ENCODE results near the gene PRAF2.

Gene PRAF2

DNA sequence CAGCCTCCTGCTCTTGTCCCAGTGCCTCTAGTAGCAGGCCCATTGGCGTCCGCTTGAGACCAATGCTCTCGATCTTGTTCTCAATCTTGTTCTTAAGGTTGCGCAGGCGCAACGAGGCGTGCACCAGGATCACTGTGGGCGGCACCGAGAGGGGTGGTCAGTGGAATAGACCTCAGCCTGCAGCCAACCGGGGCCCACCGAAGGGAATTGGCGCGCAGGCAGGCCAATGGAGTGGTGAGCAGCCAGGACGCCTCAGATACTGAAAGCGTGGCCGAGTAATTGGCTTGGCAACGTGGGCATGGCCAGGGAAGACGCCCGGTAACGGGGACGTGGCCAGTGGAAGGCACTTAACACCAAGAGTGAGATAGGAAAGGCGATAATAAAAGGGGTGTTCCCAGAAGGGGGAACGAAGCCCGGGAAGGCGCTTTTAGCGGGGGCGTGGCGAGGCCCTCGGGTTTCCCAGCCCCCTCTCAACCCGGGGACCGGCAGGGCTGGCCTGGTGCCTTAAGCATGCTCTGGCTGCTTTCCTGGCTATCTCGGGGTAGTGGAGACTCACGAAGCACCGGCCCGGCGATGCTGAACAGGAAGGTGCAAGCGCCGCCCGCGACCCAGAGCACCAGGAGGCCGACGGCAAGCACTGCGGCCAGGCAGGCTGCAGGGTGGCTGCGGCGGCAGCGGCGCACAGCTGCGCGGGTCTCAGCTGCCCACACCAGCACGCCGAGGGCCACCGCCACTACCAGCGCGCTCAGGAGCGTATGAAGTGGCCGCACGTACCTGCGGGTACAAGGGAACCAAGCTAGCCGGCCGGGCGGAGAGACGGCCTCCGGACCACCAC, 1.7 kb downstream of the PRAF2 start:
- DNase-seq = no peak

DNA sequence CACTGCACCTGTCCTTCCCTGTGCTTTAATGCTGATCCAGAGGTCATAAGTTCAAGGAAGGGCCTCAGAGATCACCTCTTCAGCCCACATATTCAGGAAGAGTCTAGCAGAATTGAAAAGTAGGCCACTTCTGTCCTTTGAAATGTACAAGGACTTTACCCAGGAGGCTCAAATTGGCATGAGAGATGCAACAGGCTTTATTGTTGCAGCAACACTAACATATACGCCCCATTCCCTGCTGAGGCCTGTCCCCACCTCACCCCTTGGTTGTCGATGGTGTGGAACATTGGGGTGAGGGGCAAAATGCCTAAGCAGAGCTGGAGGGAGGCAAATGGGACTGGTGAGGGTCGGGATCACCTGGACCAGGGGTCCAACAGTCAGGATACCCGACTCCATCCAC, 2.8 kb downstream of the PRAF2 start:
- DNase-seq = no peak

DNA sequence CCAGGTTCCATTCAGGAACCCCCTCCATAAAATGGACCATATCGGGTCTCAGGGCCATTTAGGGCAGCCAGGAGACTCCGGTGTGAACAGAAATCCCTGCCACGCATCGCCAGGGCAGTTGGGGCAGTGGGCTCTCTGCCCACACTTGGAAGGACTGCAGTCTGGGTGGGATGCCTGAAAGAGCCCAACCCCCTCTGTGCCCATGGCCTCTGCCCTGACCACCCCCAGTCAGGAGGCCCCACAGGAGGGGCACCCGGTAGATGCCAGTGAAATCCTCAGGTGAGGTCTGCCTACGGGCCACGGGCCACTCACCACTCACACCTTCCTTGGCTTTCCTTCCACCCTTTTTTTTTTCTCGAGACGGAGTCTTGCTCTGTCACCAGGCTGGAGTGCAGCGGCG, 4.8 kb downstream of the PRAF2 start:
- no peak for DNase-seq

DNA sequence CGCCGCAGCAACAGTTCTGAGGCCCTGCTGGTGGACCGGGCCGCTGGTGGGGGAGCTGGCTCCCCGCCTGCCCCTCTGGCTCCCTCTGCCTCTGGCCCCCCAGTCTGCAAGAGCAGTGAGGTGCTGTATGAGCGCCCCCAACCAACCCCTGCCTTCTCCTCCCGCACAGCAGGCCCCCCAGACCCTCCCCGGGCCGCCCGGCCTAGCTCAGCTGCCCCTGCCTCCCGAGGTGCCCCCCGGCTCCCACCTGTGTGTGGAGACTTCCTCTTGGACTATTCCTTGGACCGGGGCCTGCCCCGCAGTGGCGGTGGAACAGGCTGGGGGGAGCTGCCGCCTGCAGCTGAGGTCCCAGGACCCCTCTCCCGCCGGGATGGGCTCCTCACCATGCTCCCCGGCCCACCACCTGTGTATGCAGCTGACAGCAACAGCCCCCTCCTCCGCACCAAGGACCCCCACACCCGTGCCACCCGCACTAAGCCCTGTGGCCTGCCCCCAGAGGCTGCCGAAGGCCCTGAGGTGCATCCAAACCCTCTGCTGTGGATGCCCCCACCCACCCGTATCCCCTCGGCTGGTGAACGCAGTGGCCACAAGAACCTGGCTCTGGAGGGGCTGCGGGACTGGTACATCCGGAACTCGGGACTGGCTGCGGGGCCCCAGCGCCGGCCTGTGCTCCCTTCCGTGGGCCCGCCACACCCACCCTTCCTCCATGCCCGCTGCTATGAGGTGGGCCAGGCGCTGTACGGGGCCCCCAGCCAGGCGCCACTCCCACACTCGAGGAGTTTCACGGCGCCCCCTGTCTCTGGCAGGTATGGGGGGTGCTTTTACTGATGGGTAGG, 6.3 kb downstream of the PRAF2 start:
- DNase-seq = no peak

DNA sequence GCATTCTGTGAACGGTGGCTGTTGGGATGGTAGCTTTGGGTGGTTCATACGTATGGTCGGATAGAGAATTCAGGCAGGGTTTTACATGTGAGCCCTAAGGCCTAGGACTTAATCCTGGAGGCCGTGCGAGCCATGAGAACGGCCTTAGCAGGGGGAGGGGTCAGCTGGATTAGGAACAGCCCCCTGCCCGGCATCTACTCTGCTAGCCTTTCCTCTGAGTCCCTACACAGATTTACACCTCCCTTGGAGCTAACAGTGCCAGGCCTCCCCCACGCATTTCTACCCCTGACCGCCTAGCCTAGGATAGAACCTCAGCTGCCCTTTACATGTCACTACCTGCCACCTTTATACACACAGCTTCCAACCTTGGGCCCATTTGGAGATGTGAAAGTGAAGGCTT, 7.1 kb downstream of the PRAF2 start:
- no peak for DNase-seq

DNA sequence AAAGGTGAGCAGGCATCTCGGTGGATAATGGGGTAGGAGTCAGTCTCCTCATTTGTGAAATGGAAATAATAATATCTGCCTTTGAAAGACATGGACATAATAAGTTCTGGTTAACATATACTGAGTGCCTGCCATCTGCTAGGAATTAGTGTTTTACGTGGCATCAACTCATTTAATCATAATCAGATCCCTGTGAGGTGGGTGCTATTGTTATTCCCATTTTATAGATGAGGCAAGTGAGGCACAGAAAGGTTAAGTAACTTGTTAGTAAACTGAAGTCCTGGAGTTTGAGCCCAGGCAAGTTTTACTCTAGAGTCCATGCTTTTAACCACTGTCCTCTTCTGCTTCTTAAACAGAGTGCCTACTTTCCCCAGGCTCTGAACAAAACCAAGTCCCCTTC, 7.5 kb downstream of the PRAF2 start:
- DNase-seq = no peak

DNA sequence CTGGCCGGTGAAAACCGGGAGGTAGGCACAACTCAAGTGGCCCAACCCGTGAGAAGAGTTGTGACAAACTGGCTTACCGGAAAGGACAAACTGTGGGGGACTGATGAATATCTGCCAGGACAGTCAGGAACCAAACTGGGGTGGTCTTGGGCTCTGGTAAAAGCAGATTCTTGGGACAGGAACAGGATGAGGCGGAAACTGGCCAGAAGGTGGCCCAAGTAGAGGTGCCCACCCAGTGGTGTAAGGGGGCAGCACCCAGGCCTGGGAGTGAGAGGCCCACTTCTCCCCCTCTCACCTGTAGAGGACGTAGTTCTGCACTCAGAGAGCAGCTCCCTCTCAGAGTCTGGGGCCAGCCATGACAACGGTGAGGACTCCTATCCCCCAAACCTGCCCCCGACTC, 9.1 kb downstream of the PRAF2 start:
- no peak for DNase-seq

DNA sequence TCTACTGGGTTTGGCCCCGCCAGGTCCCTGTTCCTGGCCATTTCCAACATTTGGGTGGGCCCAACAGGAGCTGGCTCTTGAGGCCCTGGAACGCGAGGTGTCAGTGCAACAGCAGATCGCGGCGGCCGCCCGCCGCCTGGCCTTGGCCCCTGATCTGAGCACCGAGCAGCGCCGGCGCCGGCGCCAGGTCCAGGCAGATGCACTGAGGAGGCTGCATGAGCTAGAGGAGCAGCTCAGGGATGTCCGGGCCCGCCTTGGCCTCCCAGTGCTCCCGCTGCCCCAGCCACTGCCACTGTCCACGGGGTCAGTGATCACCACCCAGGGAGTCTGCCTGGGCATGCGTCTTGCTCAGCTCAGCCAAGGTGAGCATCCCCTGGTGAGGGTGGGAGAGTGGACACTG, 9.5 kb downstream of the PRAF2 start:
- DNase-seq = no peak

DNA sequence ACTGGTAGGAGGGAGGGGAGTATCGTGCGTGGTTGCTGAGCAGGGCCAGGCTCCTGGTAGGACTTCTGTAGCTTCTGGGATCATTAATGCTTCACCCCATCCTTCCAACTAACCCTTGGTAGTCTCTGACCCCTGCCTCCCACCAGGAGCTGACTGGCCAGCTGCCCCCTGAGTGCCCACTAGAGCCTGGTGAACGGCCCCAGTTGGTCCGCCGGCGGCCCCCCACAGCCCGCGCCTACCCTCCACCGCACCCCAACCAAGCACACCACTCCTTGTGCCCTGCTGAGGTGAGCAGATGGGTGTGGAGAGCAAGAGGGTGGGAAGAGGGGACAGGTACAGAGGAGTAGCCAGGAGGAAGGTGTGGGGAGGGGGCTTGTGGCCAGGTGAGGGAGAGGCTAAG, 10.1 kb downstream of the PRAF2 start:
- DNase-seq = no peak

DNA sequence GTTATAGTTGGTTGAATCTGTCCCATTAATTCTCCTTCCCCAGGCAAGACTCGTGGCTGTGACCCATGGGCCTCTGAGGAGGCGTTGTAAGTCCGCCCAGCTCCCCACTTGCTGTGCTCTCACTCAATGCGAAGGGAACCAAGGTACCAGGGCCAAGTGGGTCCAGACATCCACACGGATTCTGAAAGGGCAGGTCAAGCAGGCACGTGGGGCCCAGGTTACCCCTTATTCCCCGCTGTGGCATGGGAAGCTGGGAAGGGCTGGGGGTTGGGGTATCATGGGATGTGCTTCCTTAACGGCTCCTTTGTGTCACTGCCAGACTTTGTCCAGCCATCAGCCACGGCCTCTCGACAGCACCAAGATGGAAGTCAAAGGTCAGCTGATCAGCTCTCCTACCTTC, 11.9 kb downstream of the PRAF2 start:
- no peak for DNase-seq

DNA sequence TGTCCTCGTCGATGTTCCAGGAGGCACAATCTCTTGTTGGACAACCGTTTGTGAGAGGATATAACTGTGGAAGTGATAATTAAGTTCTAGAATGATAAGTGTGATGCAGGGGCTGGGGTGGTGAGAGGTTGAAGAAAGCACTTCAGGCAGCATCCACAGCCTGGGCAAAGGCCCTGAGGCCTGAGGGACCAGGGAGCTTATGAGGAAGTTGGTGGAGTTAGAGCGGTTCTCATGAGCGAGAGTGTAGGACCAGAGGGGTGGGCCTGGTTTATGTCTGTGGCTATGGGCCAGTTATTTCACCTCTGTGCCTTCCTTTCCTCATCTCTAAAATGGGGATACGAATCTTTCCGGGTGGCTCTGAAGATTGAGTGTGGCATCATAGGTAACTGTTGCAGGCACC, 12.3 kb downstream of the PRAF2 start:
- DNase-seq = no peak

DNA sequence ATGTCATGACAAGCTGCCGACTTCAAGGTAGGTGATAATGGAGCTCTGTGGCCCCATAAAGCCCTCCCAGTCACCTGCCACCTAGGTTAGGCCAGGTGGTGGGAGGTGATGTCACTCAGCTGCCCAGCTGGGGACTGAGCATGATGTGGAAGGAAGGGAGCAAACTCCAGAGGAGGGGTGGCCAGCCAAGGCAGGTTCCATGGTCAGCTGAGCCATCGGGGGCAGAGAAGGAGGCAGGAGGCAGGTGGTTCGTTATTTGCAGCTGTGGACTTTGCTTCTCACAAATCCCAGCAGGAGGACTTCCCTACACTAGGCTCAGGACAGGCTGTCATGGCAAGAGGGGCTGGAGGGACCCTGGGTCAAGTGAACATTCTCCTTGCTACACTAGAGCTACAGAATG, 12.9 kb downstream of the PRAF2 start:
- DNase-seq = no peak

DNA sequence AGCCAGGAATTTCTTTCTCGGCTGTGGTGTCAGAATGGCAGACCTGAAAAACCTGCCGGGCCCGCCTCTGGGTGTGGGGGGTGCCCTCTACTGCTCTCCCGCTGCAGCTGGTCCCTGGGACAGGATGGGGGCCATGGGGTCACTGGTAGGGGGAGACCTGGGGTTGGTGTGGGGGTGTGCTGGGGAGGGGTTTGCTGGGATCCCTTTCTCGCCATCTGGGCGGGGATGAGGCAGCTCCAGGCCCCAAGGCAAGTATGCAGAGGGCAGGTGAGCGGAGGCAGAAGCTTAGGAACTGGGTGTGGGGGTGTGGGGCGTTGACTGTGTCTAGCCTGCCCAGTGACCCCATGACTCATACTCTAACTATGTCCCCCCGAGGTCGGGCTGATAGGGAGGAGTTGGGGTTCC, 14.1 kb downstream of the PRAF2 start:
- DNase-seq = no peak

DNA sequence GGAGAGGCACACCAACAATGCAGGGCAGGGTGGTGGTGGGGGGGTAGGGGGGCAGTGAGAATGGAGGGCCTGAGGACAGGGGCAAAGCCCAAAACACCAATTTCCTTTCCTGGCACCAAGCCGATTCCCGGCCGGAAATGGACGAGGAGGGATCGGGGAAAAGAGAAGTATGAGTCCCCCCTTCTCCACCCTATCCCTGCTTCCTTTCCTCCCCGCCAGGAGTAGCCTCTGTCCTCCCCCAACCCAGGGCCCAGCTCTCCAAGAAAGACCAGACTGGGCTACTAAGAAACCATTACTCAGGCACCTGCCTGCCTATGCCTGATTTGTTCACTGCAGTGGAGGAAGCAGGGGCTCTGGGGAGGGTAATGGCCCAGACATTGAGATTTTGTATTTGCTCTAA, 14.6 kb downstream of the PRAF2 start:
- DNase-seq = no peak

DNA sequence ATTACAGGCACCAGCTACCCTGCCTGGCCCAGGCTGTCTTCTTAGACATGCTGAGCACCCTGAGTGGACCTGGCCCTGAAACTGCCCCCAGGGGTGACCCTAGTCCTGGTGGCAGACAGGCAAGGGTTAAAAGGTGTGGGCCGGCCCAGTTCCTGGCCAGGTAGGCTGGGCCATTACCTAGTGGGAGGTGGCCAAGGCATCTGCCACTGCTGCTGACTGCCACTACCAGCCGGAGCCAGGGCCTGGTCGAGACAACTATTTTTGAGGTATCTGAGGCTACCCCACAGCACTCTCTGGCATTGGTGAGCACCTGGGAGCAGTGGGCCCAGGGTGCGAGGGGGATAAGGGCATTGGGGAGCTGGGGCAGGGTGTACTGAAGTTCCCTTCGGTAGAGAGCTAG, 15.0 kb downstream of the PRAF2 start, which contains the start of gene CCDC120:
CCDC120 (plus strand) TSS at position 206 of the 400 bp plus-strand sequence. CDS start 3,043 bp downstream, outside the sequence.
- DNase-seq = no peak

DNA sequence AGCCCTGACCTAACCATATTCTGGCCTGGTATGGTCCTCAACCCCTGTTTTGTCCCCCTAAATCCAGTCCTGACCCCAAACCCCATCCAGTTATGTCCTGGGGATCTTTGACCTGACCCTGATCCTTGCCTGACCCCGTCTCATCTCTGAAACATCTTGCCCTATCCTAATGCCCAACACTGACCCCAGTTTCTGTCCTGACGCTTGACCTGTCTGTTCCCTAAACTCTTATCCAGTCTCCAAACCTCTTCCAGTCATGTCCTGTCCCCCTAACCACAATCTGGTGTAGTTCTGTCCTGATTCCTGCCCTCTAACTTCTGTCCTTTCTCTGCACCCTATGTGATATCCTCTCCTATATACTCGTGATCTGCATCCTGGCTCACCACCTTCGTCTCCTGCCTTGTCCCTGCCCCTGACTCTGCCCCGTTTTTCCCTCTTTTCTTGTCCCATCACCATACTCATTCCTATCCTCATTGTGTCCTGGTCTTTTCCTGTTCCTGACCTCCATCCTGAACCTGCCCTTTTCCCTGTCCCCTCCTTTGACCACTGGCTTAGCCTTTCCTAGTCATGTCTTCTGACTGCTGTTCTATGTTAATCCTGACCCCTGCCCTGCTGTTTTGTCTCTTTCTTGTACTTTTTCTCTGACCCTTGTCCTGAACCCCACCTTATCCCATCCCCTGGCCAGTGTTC, 19.6 kb downstream of the PRAF2 start:
- DNase-seq = no peak

DNA sequence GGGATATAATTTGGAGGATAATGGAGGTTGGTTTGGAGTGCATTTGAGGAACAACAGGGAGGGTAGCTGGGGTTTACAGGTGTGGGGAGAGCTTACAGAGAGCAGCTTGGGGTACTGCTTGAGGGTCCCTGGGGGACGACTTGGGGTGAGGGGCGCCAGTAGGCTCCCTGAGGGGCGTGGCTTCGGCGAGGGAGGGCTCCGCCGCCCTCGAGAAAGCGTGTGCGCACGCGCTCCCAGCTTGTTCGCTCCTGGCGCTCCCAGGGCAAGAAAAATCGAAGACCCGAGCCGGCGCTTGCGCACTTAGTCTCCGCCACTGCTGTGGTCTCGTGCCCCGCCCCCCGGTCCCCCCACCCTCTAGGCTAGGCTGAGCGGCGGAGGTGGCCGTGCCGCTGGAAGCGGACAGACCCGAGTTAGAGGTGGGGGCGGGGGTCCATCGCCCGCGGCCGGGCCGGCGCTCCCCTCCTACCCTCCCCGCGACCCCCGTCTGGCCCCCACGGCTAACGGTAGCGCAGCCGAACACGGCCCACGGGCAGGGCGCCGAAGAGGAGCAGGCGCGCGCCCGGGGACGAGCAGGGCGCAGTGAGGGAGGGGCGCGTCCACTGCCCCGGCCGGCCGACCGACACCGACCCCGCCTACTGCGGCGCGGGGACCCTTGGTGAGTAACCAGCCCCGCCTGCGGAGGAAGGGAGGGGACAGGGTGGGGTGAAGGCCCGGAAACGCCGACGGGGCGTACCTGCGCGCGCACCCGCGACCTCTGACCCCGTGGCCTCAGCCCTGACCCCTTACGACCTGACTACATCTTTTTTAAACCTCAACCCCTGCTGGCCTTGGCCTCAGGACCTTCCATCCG, 20.4 kb downstream of the PRAF2 start:
- peak; percentile 60 to 62 for DNase-seq

DNA sequence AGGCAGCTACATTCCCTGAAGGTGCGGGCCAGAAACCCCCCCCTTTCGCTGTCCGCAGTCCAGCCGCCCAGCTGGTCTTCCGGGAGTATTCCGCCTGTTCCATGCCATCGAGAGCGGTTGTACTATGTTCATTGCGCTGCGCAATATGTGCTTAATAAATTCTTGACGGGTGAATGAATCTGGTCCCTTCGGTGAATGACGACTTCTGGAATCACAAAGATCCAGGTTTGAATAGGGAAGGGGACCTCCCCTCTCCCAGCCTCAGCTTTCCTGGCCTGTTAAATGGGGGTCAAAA, 29.9 kb downstream of the PRAF2 start:
- DNase-seq = no peak

DNA sequence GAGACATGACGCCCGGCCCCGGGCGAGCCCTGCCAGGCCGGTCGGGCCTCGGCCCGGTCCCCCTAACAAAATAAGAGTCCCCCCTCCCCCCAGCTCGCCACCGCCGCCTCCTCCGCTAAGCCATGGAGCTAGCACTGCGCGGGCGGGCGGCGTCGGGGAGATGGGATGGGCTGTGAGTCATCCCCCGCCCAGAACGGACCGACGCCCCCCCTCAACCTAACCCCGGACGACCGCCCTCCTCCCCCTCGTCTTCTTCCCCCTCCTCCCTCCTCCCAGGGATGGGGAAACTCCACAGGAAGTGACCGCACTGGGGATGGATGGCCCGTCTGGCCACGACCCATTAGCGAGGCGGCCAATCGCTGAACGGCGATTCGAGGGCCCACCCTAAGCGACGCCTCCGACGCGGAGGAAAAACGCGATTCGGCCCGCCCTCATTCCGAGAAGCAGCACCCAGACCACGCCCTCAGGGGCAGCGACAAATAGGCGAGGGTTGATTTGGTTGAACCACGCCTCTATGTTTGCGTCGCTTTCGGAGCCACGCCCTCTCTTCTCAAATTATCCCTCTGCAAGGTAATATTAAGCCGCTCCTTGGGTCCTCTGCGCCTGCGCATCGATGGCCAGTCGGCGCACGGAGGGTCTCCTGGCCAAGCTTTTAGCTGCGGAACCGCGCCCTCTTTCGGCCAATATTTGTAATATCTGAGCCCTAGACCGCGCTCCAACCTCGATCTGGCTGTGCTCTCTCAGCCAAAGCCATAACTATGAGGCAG, 30.4 kb downstream of the PRAF2 start, which contains the start of gene TFE3:
TFE3 (minus strand) TSS at position 138 of the 767 bp plus-strand sequence; CDS start at position 7, 131 bp downstream.
- peak; percentile 98 to 99 for DNase-seq

DNA sequence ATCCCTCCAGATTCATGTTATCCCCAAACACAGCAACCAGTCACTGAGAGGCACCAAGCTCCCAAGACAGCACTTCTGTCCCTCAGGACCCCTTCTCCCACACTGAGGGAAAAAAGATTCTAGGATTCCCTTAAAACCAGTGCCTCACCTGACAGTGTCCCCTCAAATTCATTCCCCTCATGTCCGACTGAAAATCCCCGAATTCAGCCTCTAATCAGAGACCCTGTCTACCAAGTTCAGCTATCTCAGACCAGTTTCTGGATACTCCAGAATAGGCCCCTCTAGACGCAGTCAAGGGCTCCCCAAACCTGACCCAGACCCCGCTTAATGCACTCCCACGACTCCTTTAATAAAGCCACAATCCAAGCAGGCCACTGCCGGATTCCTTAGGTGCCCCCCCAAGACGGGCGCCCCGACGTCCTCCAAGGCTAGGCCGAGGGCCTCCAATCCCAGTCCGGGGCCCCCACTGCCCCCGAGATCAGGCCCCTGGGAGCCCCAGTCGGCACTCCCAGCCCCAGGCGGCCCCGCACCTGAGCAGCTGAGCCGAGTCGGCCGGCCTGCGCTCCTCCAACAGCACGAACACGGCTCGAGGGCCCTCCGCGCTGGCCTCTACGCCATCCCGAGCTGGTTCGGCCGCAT, 31.1 kb downstream of the PRAF2 start:
- DNase-seq = no peak
